HG02623 (cell line): ENCODE data around the gene CDC37.
A peak's percentile ranks its signal among the peaks of the same experiment; 100 is the strongest.

Experiments
- ATAC-seq: cut with Tn5 transposase; IDR thresholded peaks from one replicate; pipeline ENCODE4 v1.9.1; 2021; ENCODE audit warnings: moderate library complexity; ENCODE audit not compliant: unreplicated experiment

Gene CDC37

GRCh38 chr19:10403137-10404021, at the start of gene CDC37:
Gene CDC37, minus strand, starts transcription at chr19:10403542. Its CDS starts 63 bp downstream, at chr19:10403479.
- peak; percentile 80 for ATAC-seq

DNA sequence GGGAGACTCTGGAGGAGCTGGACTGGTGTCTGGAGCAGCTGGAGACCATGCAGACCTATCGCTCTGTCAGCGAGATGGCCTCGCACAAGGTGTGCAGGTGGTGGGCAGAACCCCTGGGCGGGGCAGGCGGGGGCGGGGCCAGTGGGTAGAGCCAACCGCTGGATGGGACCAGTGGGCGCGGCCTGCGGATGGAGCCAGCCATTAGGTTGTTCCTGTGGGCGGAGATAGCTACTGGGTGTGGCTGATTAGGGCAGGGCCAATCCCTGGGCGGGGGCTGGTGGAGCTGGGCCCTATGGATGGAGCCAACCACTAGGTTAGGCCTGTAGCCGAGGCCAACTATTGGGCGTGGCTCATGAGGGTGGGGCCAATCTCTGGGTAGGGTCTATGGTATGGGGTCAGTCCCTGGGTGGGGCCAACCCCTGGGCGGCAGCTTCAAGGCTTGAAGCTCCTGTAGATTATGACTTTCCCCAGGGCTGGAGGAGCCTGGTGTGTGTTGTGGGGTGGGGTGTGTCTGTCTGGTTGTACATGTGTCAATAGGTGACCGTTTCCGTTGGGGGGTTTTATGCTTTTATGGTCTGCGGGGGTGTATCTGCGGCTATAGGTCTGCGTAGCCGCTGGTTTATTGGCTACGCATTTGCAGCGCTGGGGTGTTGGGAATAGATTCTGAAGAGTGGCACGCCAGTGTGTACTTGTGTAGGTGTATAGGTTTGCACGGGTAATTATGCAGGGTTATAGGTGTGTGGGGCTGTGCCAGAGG, 47.7 kb upstream of the CDC37 start:
- ATAC-seq = no peak

DNA sequence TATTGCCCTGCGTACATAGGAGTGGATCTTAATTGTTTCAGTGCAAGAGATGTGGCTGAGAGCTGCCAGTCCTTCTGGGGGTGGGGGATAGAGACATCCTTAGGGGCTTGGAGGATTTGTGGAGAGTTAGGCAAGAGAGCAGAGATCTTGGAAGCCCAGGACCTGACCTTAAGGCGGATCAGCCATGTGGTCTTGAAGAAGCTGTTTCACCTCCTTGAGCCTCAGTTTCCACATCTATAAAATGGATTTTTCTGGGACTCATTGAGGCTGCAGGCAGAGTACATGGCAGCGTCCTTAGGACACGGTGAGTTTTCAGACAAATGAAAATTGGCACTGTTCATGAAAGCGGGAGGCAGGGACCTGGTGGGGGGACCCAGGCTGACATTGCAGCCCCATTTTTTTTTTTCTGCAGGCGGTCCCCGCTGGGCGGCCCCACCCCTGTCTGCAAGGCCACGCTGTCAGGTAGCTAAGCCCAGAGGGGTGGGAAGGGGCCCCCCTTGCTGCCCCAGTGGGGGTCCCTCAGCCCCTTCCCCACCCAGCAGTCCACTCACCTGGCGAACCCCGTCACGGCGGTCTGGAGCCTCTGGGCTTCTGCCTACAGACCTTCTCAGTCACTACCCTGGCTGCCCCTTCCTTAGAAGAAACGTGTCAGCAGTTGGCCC, 47.0 kb upstream of the CDC37 start:
- no peak for ATAC-seq

- ATAC-seq = no peak
Measured at GRCh38 chr19:10449037-10449436, 45.7 kb upstream of the CDC37 start.

DNA sequence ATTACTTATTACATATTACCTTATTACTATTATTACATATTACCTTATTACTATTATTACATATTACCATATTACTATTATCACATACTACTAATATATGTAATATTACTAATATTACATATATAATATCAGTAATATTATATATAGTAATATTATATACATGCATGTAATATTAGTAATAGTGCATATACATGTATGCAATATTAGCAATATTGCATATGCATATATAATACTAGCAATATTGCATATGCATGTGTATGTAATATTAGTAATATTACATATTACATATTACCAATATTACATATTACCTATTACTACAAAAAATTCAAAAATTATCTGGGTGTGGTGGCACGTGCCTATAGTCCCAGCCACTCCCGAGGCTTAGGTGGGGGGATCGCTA, 39.4 kb upstream of the CDC37 start:
- ATAC-seq = no peak

DNA sequence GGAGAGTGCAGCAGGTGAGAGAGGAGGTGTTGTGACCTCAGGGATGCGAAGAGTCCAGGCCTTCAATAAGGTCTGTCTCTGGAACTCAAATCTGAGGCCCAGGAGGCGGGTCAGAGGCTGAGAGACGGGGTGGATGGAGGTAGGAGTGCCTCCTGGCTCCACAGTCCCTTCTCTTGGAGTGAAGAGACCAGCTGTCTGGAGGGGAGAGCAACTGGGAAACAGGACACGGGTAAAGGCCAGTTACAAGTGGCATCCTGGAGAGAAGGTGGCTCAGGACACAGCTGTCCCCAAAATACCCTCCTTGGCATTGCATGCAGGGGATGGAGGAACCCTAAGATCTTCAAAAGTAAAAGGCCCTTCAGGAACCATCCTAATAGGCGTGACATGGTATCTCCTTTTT, 36.2 kb upstream of the CDC37 start:
- ATAC-seq = no peak

DNA sequence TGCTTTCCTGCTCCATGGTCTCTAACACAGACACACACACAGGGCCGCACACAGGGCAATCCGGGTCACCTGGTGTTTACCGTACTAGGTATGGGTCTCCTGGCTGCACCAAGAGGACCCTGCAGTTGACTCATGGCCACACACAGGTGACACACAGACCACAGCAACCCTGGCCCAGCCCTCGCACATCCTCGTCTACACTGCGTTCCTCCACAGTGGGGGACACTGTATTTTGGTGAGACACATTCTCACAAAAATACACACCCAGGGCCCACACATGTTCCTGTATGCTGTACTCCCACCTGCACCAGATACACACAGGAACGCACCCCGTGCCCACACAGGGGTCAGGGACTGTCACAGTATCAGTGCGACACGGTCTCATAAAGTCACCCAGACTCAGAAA, 29.8 kb upstream of the CDC37 start:
- ATAC-seq = no peak

- no peak for ATAC-seq
Measured at GRCh38 chr19:10432736-10433130, 29.4 kb upstream of the CDC37 start.

GRCh38 chr19:10431943-10432735, 28.8 kb upstream of the CDC37 start:
- no peak for ATAC-seq

GRCh38 chr19:10431254-10431942, 28.1 kb upstream of the CDC37 start:
- ATAC-seq = no peak

GRCh38 chr19:10430505-10431253, 27.3 kb upstream of the CDC37 start:
- ATAC-seq = no peak

DNA sequence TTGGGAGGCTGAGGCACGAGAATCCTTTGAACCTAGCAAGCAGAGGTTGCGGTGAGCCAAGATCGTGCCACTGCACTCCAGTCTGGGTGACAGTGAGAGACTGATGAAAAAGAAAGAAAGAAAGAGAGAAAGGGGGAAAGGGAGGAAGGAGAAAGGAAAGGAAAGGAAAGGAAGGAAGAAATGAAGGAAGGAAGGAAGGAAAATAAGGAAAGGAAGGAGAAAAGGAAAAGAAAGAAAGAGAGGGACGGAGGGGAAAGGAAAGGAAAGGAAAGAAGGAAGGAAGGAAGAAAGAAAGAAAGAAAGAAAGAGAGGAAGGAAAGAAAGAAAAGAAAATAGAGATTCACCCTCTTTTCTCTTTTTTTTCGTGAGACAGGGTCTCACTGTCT, 25.6 kb upstream of the CDC37 start:
- no peak for ATAC-seq

DNA sequence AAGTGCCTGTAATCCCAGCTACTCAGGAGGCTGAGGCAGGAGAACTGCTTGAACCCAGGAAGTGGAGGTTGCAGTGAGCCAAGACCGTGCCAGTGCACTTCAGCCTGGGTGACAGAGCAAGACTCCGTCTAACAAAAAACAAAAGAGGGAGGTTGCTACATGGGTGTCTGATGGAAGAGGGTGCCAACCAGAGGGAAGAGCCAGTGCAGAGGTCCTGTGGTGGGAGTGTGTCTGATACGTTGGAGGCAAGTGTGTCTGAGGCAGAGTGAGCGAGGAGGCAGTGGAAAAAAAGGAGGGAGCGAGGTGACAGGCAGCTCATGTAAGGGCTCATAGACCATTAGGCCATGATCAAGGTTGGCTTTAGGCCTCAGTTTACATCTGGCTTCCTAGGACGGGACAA, 23.8 kb upstream of the CDC37 start:
- no peak for ATAC-seq

DNA sequence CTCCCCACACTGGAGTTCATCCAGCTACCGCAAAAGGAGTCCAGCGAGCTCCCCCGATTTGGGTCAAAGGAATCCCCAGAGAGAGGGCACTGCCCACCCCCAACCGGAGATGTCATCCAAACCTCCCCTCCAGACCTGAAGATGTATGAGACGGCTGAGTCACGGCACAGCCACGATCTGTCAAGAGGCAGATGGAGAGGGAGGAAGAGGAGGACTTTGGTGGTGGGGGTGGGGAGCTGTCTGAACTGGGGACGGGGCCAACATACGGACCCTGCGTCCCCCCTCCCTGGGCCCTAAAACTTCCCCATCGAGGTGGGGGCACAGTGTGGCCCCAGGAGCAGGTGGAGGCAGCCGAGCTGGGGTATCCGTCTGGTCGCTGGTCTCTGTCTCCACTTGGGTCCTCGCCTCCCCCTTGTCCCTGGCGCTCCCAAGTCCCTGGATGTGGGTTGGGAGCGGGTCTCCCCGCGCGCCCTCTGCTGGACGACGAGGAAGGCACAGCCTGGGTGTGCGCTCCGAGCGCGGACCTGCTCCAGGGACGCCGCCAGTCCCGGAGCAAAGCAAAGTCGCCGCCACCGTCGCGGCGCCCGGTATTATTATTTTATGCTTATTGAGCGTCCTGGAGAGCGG, 20.8 kb upstream of the CDC37 start:
- no peak for ATAC-seq

DNA sequence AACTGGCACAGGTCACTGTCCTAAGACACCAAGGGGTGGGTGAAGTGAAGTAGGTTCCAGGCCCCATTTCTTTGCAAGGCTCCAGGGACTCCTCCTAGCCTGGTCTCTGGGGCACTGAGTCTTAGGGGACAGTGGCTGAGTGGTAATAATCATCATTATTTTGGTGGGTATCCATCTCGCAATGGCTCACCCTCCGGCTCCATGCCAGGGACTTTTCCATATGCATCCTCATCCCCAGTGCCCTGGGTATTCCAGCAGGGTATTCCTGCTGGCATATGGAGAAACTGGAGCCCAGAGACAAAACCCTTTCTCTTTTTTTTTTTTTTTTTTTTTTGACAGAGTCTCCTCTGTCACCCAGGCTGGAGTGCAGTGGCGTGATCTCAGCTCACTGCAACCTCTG, 19.5 kb upstream of the CDC37 start:
- no peak for ATAC-seq

DNA sequence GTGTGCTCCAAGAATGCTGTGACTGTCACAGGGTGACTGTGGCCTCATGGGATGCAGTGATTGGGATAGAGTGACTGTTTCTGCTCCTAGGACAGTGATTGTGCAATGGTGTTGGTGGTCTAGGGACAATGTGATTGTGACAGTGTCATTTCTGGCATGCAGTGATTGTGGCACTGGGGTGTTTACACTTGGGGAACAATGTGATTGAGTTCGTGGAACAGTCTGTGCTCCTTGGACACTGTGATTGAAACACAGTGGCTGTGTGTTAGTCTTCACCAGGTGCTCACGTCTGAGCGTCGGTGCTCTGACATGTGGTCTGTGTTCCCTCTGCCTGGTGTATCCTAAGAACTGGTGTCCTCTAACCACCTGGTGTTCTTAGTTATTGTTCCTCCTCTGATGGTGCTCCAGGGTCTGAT, 18.7 kb upstream of the CDC37 start:
- ATAC-seq = no peak

DNA sequence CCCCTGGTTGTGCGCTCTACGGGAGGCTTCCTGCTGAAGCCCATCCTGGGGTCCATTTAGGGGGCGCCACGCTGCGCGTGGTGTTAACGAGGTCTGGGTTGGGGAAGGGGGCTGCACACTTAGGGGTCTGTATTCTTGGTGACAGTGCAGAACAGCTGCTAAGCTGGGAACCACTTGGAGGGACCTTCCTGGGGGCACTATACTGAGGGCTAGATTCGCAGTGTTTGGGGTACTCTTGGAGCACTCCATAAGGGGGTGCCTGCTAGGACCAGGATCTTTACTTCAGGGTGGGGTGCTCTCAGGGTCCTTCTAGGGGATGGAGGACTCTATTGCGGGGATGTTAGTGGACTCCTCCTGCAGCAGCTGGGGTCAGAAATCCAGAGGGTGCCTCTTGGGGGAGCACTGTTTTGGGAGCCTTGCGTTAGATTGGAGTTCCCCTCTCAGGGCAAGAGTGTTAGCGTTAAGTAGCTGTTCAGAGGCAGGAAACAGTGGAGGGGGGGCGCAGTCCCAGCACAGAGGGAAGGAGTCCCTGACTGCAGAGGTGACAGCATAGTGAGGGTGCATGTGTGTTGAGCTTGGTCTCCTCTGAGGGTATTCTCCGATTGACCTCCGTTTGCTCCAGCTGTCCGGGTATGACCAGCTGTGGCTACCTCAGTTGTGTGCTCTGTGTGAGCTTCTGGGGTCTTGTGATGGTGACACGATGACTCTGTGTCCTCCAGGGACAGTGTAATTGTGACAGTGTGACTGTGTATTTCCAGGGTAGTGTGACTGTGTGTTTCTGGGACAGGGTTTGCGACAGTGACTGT, 18.1 kb upstream of the CDC37 start:
- ATAC-seq = no peak
